ENCODE data around the gene DHCR24.

DNA sequence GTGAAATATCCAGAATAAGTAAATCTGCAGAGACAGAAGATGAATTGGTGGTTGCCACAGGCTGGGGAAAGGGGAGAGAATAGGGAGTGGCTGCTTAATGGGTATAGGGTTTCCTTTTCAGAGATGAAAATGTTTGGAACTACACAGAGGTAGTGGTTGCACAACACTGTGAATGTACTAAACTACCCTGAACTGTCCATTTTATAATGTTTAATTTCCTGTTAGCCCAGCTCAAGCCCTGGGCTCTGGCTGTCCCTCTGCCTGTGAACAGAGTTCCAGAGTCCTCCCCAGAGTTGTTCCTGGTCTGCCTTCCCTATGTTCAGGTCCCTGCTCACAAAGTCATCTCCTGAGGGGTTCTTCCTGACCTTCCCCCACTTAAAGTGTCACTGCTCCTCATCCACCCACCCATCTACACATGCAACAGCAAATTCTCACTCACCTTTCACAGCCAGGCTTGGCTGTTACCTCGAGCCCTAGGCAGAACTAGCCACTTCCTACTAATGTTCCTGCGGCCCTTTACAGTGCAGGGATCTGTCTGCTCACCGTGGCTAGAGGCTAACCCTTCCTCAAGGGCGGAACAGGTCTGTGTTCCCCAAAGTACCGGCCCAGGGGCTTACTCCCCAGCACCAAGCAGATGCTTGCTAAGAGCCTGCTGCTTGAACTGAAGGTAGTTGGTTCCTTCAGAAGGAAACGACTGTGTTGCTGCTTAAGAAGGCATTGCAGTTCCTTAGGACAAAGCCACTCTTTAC is 22.4 kb downstream of the DHCR24 start:
- no peak for TF ChIP-seq CTCF (conservative IDR thresholded peaks at IDR 0.05; ENCODE audit: low read depth in 2 of 2)
- no peak for TF ChIP-seq POLR2AphosphoS5 (IDR thresholded peaks at IDR 0.05; ENCODE audit: low read depth)
- TF ChIP-seq, protein P1, sequence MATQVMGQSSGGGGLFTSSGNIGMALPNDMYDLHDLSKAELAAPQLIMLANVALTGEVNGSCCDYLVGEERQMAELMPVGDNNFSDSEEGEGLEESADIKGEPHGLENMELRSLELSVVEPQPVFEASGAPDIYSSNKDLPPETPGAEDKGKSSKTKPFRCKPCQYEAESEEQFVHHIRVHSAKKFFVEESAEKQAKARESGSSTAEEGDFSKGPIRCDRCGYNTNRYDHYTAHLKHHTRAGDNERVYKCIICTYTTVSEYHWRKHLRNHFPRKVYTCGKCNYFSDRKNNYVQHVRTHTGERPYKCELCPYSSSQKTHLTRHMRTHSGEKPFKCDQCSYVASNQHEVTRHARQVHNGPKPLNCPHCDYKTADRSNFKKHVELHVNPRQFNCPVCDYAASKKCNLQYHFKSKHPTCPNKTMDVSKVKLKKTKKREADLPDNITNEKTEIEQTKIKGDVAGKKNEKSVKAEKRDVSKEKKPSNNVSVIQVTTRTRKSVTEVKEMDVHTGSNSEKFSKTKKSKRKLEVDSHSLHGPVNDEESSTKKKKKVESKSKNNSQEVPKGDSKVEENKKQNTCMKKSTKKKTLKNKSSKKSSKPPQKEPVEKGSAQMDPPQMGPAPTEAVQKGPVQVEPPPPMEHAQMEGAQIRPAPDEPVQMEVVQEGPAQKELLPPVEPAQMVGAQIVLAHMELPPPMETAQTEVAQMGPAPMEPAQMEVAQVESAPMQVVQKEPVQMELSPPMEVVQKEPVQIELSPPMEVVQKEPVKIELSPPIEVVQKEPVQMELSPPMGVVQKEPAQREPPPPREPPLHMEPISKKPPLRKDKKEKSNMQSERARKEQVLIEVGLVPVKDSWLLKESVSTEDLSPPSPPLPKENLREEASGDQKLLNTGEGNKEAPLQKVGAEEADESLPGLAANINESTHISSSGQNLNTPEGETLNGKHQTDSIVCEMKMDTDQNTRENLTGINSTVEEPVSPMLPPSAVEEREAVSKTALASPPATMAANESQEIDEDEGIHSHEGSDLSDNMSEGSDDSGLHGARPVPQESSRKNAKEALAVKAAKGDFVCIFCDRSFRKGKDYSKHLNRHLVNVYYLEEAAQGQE (IDR thresholded peaks at IDR 0.05; ENCODE audit: unreplicated experiment) = no peak
- no peak for TF ChIP-seq EZH2 (IDR thresholded peaks at IDR 0.05; ENCODE audit: low read depth, unreplicated experiment)
- no peak for TF ChIP-seq EZH2phosphoT487 (IDR thresholded peaks at IDR 0.05; ENCODE audit: unreplicated experiment)
- TF ChIP-seq, protein P2, sequence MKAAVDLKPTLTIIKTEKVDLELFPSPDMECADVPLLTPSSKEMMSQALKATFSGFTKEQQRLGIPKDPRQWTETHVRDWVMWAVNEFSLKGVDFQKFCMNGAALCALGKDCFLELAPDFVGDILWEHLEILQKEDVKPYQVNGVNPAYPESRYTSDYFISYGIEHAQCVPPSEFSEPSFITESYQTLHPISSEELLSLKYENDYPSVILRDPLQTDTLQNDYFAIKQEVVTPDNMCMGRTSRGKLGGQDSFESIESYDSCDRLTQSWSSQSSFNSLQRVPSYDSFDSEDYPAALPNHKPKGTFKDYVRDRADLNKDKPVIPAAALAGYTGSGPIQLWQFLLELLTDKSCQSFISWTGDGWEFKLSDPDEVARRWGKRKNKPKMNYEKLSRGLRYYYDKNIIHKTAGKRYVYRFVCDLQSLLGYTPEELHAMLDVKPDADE (IDR thresholded peaks at IDR 0.05) = no peak
- TF ChIP-seq ZNF114 (CRISPR knock-in tag; IDR thresholded peaks at IDR 0.05) = no peak
- no peak for TF ChIP-seq CREB1 (CRISPR knock-in tag; IDR thresholded peaks at IDR 0.05; ENCODE audit: low read depth)
- TF ChIP-seq ZNF331 (CRISPR knock-in tag; IDR thresholded peaks at IDR 0.05; ENCODE audit: low read depth) = no peak
- TF ChIP-seq NANOG (IDR thresholded peaks at IDR 0.05; ENCODE audit: borderline replicate concordance) = no peak
